ENCODE data around the gene PICALM. TPM values are rescaled to one million over a fixed set of nuclear protein-coding genes. Genes with fewer than 3 reads are reported as not detected.

Gene PICALM
- total and polyA plus RNA-seq, 2 of the 13 experiments (the other 11 are each of a cell fraction or from before 2014, with no cell fraction given), result 97.6 to 154 TPM

DNA sequence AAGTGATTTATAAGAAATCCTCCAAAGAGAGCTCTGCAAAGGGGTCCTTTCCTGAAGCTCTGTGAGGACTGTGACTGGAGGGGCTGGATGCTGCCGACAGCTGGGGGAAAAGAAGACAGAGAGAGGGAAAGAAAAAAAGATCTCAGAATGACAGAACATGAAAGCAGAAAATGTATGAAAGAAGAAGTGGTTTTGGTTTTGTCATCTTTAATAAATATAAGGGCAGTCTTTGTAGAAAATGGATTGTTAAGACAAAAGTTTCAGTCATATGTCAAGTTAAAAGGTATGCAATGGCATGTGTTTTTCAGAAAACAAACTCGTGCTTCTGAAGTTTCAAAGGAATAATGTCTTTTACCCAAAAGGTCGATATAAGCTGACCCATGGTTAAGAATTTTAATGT is 108.2 kb downstream of the PICALM start:
- FAIRE-seq, result no peak
- H3K4me2 ChIP-seq (ENCODE audit: low read depth, low read length), result no peak overlapping the region
- H3K36me3 ChIP-seq (replicated peaks in 1 of 2; ENCODE audit: control insufficient read depth in 1 of 2, insufficient read depth in 2 of 2, low read length in 2 of 2), result peaks cover 12 to 60% of the 10 kb centered on the region in 2 experiments
- BruUV-seq (replicated peaks), result no TSS peak
- no peak overlapping the region for H3K27ac ChIP-seq (ENCODE audit: extremely low read length, insufficient read depth, low read length)
- H3K79me2 ChIP-seq (ENCODE audit: insufficient read depth, low read length), result peaks cover 2% of the 10 kb centered on the region
- no peaks in the 10 kb centered on the region for H4K20me1 ChIP-seq (ENCODE audit: insufficient read depth, low read length)
- no peak for ATAC-seq
- intact Hi-C loops (cut with micrococcal nuclease; ENCODE audit: unreplicated experiment) (no loop called here), in situ Hi-C loops (cut with HindIII; ENCODE audit: extremely low pct_ligation_motif_present, low pct_unique_long_range_greater_than_20kb) (no loop called here)
- WGBS (ENCODE audit: low lambda C conversion rate), result 96% methylated on average over 3 of the region's 3 CpGs
- no peak for DNase-seq (ENCODE audit: low spot score)
- H2AFZ ChIP-seq (ENCODE audit: low read length), result no peak overlapping the region
- ChIA-PET POLR2A (no interaction called here), CTCF (ENCODE audit: low intra/inter-chr PET ratio, low total read pairs) (no interaction called here)
- H3K27me3 ChIP-seq (ENCODE audit: control insufficient read depth in 1 of 2, insufficient read depth in 2 of 2, low read length in 2 of 2), result no peaks in the 10 kb centered on the region
- no peak overlapping the region for H3K9ac ChIP-seq (ENCODE audit: insufficient read depth, low read depth, low read length)
- no peaks in the 10 kb centered on the region for H3K4me1 ChIP-seq (ENCODE audit: insufficient read depth, low read length)
- no peak for TF ChIP-seq NPAS2 (CRISPR knock-in tag; IDR thresholded peaks at IDR 0.05; ENCODE audit: borderline replicate concordance)
- TF ChIP-seq, protein P1, sequence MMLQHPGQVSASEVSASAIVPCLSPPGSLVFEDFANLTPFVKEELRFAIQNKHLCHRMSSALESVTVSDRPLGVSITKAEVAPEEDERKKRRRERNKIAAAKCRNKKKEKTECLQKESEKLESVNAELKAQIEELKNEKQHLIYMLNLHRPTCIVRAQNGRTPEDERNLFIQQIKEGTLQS (CRISPR knock-in tag; IDR thresholded peaks at IDR 0.05), result no peak
- TF ChIP-seq NONO (IDR thresholded peaks at IDR 0.05), result no peak
- TF ChIP-seq NONO (CRISPR knock-in tag; conservative IDR thresholded peaks at IDR 0.05), result no peak
- no peak for TF ChIP-seq ZMYM3 (CRISPR knock-in tag; IDR thresholded peaks at IDR 0.05)
- TF ChIP-seq, protein P2, sequence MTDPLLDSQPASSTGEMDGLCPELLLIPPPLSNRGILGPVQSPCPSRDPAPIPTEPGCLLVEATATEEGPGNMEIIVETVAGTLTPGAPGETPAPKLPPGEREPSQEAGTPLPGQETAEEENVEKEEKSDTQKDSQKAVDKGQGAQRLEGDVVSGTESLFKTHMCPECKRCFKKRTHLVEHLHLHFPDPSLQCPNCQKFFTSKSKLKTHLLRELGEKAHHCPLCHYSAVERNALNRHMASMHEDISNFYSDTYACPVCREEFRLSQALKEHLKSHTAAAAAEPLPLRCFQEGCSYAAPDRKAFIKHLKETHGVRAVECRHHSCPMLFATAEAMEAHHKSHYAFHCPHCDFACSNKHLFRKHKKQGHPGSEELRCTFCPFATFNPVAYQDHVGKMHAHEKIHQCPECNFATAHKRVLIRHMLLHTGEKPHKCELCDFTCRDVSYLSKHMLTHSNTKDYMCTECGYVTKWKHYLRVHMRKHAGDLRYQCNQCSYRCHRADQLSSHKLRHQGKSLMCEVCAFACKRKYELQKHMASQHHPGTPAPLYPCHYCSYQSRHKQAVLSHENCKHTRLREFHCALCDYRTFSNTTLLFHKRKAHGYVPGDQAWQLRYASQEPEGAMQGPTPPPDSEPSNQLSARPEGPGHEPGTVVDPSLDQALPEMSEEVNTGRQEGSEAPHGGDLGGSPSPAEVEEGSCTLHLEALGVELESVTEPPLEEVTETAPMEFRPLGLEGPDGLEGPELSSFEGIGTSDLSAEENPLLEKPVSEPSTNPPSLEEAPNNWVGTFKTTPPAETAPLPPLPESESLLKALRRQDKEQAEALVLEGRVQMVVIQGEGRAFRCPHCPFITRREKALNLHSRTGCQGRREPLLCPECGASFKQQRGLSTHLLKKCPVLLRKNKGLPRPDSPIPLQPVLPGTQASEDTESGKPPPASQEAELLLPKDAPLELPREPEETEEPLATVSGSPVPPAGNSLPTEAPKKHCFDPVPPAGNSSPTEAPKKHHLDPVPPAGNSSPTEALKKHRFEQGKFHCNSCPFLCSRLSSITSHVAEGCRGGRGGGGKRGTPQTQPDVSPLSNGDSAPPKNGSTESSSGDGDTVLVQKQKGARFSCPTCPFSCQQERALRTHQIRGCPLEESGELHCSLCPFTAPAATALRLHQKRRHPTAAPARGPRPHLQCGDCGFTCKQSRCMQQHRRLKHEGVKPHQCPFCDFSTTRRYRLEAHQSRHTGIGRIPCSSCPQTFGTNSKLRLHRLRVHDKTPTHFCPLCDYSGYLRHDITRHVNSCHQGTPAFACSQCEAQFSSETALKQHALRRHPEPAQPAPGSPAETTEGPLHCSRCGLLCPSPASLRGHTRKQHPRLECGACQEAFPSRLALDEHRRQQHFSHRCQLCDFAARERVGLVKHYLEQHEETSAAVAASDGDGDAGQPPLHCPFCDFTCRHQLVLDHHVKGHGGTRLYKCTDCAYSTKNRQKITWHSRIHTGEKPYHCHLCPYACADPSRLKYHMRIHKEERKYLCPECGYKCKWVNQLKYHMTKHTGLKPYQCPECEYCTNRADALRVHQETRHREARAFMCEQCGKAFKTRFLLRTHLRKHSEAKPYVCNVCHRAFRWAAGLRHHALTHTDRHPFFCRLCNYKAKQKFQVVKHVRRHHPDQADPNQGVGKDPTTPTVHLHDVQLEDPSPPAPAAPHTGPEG (CRISPR knock-in tag; IDR thresholded peaks at IDR 0.05), result no peak
- no peak for TF ChIP-seq CHD4 (IDR thresholded peaks at IDR 0.05; ENCODE audit: borderline replicate concordance, low read length)
- TF ChIP-seq TCF7 (IDR thresholded peaks at IDR 0.05; ENCODE audit: low read depth), result no peak
- no peak for TF ChIP-seq BRCA1 (CRISPR knock-in tag; IDR thresholded peaks at IDR 0.05)
- no peak for TF ChIP-seq ZNF839 (CRISPR knock-in tag; IDR thresholded peaks at IDR 0.05; ENCODE audit: borderline replicate concordance)
- H3K9me3 ChIP-seq (ENCODE audit: low read length), result no peaks in the 10 kb centered on the region
- H3K4me3 ChIP-seq (replicated peaks in 1 of 3; ENCODE audit: insufficient read depth in 1 of 3, low read depth in 2 of 3, low read length in 3 of 3), result no peak overlapping the region
